HUDEP-2 (cell line): ENCODE measurements around the gene TFF2.

Source experiments
- DNase-seq, 76 experiments: peaks; one replicate each; lab custom pipeline; 2025; ENCODE audit not compliant: unreplicated experiment in 76 of 76; lab: John Stamatoyannopoulos, UW

Gene TFF2

DNA sequence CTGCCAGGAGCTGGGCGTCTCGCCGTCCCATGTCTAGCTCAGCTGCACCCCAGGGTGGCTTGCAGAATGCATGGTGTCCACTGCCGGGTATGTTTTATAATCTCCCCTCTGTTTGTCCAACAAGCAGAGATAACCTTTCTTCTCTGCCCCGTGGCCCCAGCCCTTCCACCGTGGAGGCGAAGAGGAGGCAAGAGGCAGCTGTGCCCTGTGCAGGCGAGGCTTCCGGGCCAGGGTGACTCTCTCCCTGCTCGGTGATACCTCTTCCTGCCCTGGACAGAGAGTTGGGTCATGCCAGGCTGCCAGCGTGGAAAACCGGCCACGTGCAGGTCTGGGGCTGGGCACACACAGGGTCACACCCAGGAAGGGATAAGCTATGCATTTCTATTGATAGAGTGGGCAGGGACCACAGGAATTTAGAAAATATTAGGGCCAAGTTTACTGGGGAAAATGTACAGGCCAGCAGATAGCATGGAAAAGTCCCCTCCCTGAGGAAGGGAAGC, at the start of gene TFF2:
TFF2 (minus strand) TSS at position 68 of the 500 bp plus-strand sequence; CDS start at position 31, 37 bp downstream.
- DNase-seq: no peak

DNA sequence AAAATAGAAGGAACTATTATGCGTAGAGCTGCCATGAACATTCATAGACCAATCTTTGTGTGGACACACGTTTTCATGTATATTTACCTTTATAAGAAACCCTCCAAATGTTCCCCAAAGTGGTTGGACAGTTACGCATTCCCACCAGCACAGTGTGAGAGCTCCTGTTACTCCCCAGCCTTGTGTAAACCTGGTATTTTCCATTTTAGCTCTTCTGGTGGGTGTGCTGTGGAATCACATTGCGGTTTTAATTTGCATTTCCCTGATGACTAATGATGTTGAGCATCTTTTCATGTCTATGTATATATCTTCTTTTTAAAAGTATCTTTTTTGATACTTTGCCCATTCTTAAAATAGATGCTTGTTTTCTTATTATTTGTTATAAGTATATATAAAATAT, 49.7 kb upstream of the TFF2 start:
- no peak for DNase-seq

GRCh38 chr21:42398436-42399028, 47.7 kb upstream of the TFF2 start:
- DNase-seq: no peak

GRCh38 chr21:42397746-42398394, 47.1 kb upstream of the TFF2 start:
- DNase-seq: no peak

GRCh38 chr21:42396799-42397745, 46.3 kb upstream of the TFF2 start:
- no peak for DNase-seq

DNA sequence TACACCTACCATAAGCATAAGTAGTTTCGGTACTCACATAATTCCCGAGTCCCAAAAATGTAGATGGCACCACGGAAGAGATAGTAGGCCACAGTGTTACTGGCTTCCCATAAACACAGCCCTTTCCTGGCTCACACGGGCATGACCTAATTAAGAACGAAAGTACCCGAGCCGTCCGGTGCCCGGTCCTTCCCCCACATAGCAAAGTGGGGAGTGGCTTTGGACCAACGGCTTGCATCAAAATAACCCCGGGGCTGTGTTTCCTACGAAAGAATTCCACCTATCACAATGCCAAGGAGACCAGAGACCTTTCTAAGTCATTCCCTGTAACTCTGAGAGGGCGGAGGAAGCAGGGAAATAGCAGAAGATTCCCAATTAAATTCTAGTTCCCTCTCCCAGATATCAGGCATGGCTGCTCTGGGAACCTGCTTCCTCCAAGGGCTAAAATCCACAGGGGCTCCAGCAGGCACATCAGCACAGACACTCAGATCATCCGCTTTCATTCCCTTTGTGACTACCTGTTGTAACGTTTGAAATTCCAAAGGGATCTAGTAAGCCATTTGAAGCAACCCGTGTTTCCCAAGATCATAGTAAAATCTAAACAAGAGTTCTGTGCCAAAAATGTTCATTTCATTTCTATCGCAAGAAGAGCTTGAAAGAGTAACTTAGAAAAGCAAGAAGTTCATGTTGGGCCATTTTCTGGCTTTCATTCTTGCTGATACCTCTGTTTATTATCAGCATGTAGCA, 45.3 kb upstream of the TFF2 start, which contains the start of gene TMPRSS3:
TMPRSS3 (minus strand) TSS at position 148 of the 747 bp plus-strand sequence. CDS start 635 bp downstream, outside the sequence.
- no peak for DNase-seq

DNA sequence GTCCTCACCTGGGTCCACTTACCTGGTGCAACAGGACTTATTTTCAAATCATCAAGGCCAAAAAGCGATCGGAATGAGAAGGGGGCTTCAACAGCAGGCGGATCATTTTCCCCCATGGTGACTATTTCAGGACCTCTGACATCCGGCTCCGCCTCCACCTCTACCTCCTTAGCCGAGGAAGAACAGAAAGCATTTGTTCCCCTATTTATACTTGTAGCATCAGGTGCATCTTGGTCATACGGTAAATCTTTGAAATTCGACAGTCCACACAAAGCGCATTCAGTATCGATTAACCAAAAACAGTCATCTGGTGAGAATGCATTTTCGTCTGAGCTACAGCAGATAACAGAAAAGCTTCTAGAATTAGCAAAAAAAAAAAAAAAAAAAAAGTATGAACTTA, 44.5 kb upstream of the TFF2 start:
- DNase-seq: no peak

DNA sequence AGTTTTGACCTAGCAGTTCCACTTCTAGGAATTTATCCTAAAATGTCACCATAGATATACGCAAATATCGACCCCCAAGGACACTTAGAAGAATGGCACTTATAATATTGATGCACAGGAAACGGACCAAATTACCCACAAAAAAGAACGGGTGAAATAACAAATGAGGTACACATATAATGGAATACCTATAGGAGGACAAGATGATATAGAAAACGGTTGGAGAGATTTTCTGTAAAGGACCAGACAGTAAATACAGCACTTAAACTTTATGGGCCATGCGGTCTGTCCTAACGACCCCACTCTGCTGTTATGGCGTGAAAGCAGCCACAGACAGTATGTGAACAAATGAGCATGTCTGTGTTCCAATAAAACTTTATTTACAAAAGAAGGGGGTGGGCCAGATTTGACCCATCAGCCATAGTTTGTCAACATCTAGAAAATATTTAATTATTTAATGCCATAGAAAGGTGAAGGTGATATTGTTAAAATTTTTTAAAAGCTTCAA, 42.7 kb upstream of the TFF2 start:
- DNase-seq: no peak

- no peak for DNase-seq
Measured at GRCh38 chr21:42392731-42393442, 42.1 kb upstream of the TFF2 start.

- no peak for DNase-seq
Measured at GRCh38 chr21:42391297-42391696, 40.5 kb upstream of the TFF2 start.

- DNase-seq: no peak
Measured at GRCh38 chr21:42390696-42391095, 39.9 kb upstream of the TFF2 start.

DNA sequence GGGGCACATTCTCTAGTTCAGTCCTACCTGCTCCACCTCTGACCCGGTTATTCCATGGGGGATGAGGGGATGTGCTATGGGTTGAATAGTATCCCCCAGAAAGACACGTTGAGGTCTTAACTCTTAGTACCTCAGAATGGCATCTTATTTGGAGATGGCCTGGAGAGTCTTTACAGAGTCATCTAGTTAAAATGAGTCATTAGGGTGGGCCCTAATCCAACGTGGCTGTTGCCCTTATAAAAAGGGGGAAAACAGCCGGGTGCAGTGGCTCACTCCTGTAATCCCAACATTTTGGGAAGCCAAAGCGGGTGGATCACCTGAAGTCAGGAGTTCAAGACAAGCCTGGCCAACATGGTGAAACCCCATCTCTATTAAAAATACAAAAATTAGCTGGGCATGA, 39.4 kb upstream of the TFF2 start:
- no peak for DNase-seq

- DNase-seq: no peak
Measured at GRCh38 chr21:42389449-42389835, 38.6 kb upstream of the TFF2 start.

DNA sequence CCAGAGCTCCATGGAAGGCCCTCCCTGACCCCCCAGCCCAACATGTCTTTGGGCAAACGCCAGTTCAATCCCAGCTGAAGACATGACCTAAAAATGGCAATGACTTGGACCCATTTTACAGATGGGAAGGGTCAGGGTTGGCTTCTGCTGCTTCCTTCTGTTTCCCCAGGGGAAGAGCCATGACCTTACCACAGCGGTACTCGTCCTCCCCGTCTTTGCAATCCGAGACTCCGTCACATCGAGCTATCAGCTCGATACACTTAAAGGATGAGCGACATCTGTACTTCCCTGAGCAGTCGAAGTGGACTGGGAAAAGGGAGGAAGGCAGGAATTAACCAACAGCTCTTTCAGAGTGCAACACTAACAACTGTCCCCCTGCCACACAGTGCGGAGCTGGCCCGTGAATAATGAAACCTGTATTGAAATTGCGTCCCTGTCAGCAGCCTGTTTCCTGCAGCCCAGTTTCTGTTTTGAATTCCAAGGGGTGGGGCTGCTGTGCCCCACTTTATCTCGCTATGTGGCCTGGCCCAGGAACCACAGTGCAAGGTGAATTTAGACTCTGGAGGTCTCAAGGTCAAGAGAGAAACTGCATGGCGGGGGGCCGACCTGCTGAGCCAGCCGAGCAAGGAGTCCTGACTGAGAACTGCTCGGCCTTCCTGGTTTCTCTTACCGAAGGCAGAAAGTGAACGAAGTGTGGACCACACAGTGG, 38.1 kb upstream of the TFF2 start:
- no peak for DNase-seq

DNA sequence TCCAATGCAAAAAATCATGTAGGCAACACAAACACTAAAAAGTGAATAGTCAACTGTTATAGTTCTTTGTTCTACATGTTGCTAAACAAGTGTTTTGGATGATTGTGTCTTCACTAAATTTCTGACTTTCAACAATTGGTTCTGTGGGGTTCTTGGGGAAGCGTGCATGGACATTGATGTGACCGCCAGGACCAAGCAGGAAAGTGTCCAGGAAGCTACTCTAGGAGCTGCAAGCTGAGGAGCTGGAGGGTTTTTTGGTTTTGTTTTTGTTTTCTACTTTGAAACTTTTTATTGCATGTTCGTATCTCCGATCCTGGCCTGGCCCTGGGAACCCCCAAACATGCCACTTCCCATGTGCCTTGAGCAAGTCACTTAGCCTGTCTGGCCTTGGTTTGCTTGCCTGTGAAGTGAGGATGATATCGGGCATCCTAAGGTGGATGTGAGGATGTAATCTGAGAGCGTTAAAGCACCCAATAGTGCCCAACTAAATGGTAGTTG, 37.1 kb upstream of the TFF2 start:
- no peak for DNase-seq

DNA sequence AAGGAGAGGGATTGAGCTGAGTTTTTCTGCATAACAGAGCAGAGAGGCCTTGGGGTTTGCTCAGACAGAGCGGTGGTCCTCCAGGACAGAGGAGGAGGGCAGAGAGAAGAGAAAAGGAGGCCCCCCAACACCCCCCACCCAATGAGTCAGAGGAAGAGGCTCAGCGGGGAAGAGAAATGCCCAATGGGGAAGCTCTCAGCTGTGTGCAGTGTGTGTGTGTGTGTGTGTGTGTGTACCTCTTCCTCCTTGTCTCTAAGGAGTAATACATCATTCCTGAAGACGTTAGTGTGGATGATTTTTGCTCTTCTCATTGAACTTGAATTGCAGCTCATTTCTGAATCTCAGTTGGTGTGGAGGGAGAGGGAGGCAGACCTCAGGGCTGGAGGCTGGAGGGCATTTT, 36.4 kb upstream of the TFF2 start:
- no peak for DNase-seq

GRCh38 chr21:42386034-42386591, 35.3 kb upstream of the TFF2 start:
- no peak for DNase-seq

DNA sequence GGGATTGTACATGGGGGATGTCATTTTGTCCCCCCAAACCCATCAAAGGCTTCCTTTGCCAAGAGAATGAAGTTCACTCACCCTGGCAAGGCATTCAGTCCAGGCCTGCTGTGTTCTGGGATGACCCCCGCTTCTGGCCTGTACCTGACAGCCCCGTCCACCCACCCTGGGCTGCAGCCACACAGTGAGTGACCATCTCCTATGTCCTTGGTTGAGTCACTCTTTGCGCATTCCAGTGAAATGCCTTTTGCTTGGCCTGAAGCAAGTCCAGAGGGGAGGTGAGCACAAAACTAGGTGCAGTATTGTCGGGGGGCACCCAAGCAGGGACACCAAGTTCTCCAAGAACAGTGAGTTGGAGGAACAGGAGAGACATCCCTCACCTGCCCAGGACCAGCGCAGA, 34.8 kb upstream of the TFF2 start:
- DNase-seq: no peak

- DNase-seq: no peak
Measured at GRCh38 chr21:42384989-42385388, 34.2 kb upstream of the TFF2 start.
